HL-60 (cell line): ENCODE measurements around the gene PNPLA6.

Experiments used
- DNase-seq, 2 experiments: peaks; one replicate each; pipeline ENCODE4 v3.0.0-alpha.2; 2010 to 2020; ENCODE audit warnings: low read depth in 1 of 2, low spot score in 1 of 2
- H3K27ac ChIP-seq: fragments of 250-450 bp; sonication (Bioruptor Pico); replicated peaks from 2 replicates; pipeline ENCODE4 v1.5.1; 2020; ENCODE audit warnings: mild to moderate bottlenecking, moderate library complexity
- H3K27me3 ChIP-seq: fragments of 250-450 bp; sonication (Bioruptor Pico); 2 replicates; pipeline ENCODE4 v1.5.1; 2021; ENCODE audit warnings: mild to moderate bottlenecking, moderate library complexity; ENCODE audit not compliant: insufficient read depth, poor library complexity, severe bottlenecking
- H3K4me3 ChIP-seq: replicated peaks from 2 replicates; pipeline ENCODE4 v1.5.1; 2011; ENCODE audit warnings: mild to moderate bottlenecking, control low read depth, low read length; ENCODE audit not compliant: insufficient read depth
- GABPA ChIP-seq: IDR thresholded peaks from 2 replicates; pipeline ENCODE4 v1.6.1; 2012; ENCODE audit warnings: low read depth
- POLR2AphosphoS5 ChIP-seq: IDR thresholded peaks from 2 replicates; pipeline ENCODE4 v1.6.1; 2012; ENCODE audit warnings: low read depth
- SPI1 ChIP-seq: IDR thresholded peaks from 2 replicates; pipeline ENCODE4 v1.6.1; 2012; ENCODE audit warnings: low read depth, mild to moderate bottlenecking, borderline replicate concordance
- TF ChIP-seq, protein P1 (sequence below): IDR thresholded peaks from 2 replicates; pipeline ENCODE4 v1.6.1; 2012; ENCODE audit warnings: low read depth; ENCODE audit not compliant: insufficient replicate concordance
- TF ChIP-seq, protein P2 (sequence below): IDR thresholded peaks from one replicate; pipeline ENCODE4 v1.5.1; 2011; ENCODE audit warnings: low read length, control low read depth, inconsistent platforms; ENCODE audit not compliant: insufficient read depth

Gene PNPLA6

DNA sequence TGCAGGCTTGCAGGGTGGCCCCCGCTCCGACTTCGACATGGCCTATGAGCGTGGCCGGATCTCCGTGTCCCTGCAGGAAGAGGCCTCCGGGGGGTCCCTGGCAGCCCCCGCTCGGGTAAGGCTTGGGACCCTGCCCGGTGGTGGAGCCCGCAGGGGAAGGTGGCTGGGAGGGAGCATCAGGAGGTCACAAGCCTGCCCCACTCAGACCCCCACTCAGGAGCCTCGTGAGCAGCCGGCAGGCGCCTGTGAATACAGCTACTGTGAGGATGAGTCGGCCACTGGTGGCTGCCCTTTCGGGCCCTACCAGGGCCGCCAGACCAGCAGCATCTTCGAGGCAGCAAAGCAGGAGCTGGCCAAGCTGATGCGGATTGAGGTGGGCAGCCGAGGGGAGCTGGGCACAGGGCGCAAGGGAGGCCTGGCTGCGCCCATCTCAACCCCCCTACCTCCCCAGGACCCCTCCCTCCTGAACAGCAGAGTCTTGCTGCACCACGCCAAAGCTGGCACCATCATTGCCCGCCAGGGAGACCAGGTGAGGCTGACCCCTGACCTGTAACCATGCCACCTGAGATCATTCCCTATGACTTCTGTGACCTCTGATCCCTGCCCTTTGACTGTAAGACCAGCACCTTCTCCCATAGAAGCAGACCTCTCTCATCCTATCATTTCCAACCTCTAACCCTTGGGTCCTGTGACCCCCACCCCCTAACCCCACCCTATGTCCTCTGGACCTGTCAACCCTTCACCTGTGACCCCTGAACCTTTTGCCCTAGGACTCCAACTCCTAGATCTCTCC lies 7.2 kb downstream of the PNPLA6 start:
- DNase-seq, result no peak
- no peaks in the 10 kb centered on the region for H3K27me3 ChIP-seq
- H3K4me3 ChIP-seq, result no peak overlapping the region
- H3K27ac ChIP-seq, result peak overlapping the region; percentile 4; the same call in 1 of the 2 replicates
- TF ChIP-seq POLR2AphosphoS5 (no peak), GABPA (no peak), SPI1 (no peak)
- TF ChIP-seq, protein P1, sequence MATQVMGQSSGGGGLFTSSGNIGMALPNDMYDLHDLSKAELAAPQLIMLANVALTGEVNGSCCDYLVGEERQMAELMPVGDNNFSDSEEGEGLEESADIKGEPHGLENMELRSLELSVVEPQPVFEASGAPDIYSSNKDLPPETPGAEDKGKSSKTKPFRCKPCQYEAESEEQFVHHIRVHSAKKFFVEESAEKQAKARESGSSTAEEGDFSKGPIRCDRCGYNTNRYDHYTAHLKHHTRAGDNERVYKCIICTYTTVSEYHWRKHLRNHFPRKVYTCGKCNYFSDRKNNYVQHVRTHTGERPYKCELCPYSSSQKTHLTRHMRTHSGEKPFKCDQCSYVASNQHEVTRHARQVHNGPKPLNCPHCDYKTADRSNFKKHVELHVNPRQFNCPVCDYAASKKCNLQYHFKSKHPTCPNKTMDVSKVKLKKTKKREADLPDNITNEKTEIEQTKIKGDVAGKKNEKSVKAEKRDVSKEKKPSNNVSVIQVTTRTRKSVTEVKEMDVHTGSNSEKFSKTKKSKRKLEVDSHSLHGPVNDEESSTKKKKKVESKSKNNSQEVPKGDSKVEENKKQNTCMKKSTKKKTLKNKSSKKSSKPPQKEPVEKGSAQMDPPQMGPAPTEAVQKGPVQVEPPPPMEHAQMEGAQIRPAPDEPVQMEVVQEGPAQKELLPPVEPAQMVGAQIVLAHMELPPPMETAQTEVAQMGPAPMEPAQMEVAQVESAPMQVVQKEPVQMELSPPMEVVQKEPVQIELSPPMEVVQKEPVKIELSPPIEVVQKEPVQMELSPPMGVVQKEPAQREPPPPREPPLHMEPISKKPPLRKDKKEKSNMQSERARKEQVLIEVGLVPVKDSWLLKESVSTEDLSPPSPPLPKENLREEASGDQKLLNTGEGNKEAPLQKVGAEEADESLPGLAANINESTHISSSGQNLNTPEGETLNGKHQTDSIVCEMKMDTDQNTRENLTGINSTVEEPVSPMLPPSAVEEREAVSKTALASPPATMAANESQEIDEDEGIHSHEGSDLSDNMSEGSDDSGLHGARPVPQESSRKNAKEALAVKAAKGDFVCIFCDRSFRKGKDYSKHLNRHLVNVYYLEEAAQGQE, result no peak
- TF ChIP-seq, protein P2, sequence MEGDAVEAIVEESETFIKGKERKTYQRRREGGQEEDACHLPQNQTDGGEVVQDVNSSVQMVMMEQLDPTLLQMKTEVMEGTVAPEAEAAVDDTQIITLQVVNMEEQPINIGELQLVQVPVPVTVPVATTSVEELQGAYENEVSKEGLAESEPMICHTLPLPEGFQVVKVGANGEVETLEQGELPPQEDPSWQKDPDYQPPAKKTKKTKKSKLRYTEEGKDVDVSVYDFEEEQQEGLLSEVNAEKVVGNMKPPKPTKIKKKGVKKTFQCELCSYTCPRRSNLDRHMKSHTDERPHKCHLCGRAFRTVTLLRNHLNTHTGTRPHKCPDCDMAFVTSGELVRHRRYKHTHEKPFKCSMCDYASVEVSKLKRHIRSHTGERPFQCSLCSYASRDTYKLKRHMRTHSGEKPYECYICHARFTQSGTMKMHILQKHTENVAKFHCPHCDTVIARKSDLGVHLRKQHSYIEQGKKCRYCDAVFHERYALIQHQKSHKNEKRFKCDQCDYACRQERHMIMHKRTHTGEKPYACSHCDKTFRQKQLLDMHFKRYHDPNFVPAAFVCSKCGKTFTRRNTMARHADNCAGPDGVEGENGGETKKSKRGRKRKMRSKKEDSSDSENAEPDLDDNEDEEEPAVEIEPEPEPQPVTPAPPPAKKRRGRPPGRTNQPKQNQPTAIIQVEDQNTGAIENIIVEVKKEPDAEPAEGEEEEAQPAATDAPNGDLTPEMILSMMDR, result no peak

DNA sequence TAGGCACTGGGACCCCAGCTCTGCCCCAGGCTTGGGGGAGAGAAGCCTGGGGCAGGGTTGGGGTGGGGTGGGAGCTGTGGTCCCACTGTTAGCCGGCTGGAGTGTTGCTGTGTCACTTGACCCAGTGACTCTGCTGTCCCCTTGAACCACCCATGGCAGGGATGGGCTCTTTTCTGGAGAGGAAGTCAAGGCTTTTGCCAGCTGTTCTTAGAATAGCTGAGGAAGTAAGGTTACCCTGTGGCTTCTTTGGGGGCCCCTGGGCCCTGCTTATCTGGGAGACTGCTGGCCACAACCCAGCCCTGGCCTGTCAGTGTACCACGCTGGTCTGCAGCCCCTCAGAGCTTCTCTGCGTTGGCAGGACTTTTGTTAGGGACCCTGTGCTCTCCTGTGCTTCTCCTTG lies 9.1 kb downstream of the PNPLA6 start:
- no peaks in the 10 kb centered on the region for H3K27me3 ChIP-seq
- DNase-seq, result peak; percentile 47 to 80
- peak overlapping the region; percentile 64 for H3K27ac ChIP-seq
- H3K4me3 ChIP-seq, result no peak overlapping the region
- TF ChIP-seq SPI1 (peak; percentile 87), GABPA (0 out of 2 replicates have a peak, but pooled peaks have one; percentile 9), POLR2AphosphoS5 (peak; percentile 42; the same call in 1 of the 2 replicates)
- TF ChIP-seq, protein P2, result no peak
- TF ChIP-seq, protein P1, result no peak

DNA sequence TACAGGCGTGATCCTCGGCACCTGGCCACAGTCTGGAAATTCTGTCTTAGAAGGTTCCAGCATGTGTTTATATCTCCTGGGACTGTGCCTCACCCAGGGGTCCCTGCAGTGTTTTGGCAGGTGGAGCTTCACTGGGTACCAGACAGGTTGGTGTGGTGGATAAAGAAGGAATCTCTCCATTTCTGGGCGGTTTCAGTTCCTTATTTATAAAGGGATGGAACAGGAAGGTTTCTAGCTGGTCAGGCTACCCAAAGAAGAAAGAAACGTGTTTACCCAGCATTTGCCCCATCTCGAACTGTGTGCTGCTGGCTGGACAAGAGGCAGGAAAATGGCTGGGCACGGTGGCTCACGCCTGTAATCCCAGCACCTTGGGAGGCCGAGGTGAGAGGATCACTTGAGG lies 9.8 kb downstream of the PNPLA6 start:
- TF ChIP-seq SPI1, result peak; percentile 43; the same call in 1 of the 2 replicates
- TF ChIP-seq, protein P2, result no peak
- TF ChIP-seq, protein P1, result no peak
- no peaks in the 10 kb centered on the region for H3K27me3 ChIP-seq
- no peak for DNase-seq
- H3K4me3 ChIP-seq, result no peak overlapping the region
- H3K27ac ChIP-seq, result peak overlapping the region; percentile 64
